DND-41 (cell line): ENCODE data around the gene NR6A1.

Experiments used
- EZH2 ChIP-seq: IDR thresholded peaks from 3 replicates; pipeline ENCODE4 v1.6.1; 2012; ENCODE audit warnings: borderline replicate concordance, low read depth, mild to moderate bottlenecking, moderate library complexity, low read length, inconsistent platforms; ENCODE audit not compliant: severe bottlenecking
- TF ChIP-seq, protein P1 (sequence below): IDR thresholded peaks from 2 replicates; pipeline ENCODE4 v1.5.1; 2012; ENCODE audit warnings: borderline replicate concordance, low read length, moderate library complexity, mild to moderate bottlenecking; ENCODE audit not compliant: poor library complexity, severe bottlenecking; ENCODE audit errors: extremely low read depth

- TF ChIP-seq, protein P1, sequence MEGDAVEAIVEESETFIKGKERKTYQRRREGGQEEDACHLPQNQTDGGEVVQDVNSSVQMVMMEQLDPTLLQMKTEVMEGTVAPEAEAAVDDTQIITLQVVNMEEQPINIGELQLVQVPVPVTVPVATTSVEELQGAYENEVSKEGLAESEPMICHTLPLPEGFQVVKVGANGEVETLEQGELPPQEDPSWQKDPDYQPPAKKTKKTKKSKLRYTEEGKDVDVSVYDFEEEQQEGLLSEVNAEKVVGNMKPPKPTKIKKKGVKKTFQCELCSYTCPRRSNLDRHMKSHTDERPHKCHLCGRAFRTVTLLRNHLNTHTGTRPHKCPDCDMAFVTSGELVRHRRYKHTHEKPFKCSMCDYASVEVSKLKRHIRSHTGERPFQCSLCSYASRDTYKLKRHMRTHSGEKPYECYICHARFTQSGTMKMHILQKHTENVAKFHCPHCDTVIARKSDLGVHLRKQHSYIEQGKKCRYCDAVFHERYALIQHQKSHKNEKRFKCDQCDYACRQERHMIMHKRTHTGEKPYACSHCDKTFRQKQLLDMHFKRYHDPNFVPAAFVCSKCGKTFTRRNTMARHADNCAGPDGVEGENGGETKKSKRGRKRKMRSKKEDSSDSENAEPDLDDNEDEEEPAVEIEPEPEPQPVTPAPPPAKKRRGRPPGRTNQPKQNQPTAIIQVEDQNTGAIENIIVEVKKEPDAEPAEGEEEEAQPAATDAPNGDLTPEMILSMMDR = no peak
- no peak for TF ChIP-seq EZH2
Observed at GRCh38 chr9:124723352-124723751, 47.8 kb downstream of the NR6A1 start.
